Measurements from ENCODE around the gene MCTP1.

DNA sequence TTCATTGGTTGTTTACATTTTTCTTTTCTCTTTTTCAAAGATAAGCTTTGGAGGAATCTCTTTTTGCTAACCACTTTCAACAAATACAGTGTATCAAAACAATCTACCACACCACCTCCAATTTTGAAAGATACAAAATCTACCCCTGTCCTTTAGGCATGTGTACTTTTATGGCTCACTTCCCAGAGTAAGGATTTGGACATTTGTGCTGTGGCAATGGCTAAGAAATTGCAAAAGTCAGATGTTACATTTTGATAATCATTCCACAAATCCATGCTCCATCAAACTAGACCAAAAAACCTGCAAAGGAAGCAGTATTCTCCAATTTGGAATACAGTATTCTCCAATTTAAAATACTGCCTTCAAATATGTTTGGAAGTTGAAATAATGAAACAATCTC is 204.9 kb downstream of the MCTP1 start:
- TF ChIP-seq, protein P1, sequence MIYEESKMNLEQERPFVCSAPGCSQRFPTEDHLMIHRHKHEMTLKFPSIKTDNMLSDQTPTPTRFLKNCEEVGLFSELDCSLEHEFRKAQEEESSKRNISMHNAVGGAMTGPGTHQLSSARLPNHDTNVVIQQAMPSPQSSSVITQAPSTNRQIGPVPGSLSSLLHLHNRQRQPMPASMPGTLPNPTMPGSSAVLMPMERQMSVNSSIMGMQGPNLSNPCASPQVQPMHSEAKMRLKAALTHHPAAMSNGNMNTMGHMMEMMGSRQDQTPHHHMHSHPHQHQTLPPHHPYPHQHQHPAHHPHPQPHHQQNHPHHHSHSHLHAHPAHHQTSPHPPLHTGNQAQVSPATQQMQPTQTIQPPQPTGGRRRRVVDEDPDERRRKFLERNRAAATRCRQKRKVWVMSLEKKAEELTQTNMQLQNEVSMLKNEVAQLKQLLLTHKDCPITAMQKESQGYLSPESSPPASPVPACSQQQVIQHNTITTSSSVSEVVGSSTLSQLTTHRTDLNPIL (CRISPR knock-in tag; IDR thresholded peaks at IDR 0.05; ENCODE audit: low read depth): no peak
- TF ChIP-seq TCF4 (CRISPR knock-in tag; IDR thresholded peaks at IDR 0.05; ENCODE audit: borderline replicate concordance): no peak

Data from SK-N-SH treated with all-trans-retinoic acid at 6 μM for 48 hours (cell line).